Breast epithelium (tissue), 3 donors: Measurements from ENCODE around the gene SLCO1B3.

Experiments used
- CTCF ChIP-seq, 3 donors: fragments of 450-650 bp; IDR thresholded peaks; one replicate each; pipeline ENCODE4 v1.5.1; 2016 to 2017; ENCODE audit warnings: antibody characterized with exemption in 3 of 3, mild to moderate bottlenecking in 3 of 3, moderate library complexity in 3 of 3
- POLR2AphosphoS5 ChIP-seq, 3 donors: sonication (generic); formaldehyde crosslinking; IDR thresholded peaks; one replicate each; pipeline ENCODE4 v1.6.1; 2017; ENCODE audit warnings: antibody characterized with exemption in 3 of 3

DNA sequence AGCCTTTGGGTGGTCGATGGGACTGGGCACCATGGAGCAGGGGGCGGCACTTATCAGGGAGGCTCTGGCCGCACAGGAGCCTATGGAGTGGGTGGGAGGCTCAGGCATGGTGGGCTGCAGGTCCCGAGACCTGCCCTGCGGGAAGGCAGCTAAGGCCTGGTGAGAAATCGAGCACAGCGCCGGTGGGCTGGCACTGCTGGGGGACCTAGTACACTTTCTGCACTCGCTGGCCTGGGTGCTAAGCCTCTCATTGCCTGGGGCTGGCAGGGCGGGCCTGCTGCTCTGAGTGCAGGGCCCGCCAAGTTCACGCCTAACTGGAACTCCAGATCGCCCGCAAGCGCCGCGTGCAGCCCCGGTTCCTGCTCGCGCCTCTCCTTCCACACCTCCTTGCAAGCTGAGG is 33.1 kb upstream of the SLCO1B3 start:
- TF ChIP-seq CTCF (IDR thresholded peaks at IDR 0.05), result no peak
- TF ChIP-seq POLR2AphosphoS5 (IDR thresholded peaks at IDR 0.05), result no peak
